Measurements from ENCODE around the gene RANBP9. TPM values are rescaled to one million over a fixed set of nuclear protein-coding genes. Genes with fewer than 3 reads are reported as not detected.

Gene RANBP9
- total and polyA plus RNA-seq, 2 experiments from 2014 or later, result 12.1 to 31.8 TPM

- no peak for DNase-seq (ENCODE audit: low spot score)
- Histone ChIP-seq H3K4me2 (no peak overlapping the region), H3F3A (replicated peaks; ENCODE audit: low read depth) (peaks cover 10% of the 10 kb centered on the region), H3K27ac (ENCODE audit: low read depth) (peak overlapping the region; percentile 99), H3K79me2 (replicated peaks; ENCODE audit: insufficient read depth) (peaks cover 18% of the 10 kb centered on the region), H3K9me2 (ENCODE audit: insufficient read depth) (no peaks in the 10 kb centered on the region), H4K20me1 (replicated peaks; ENCODE audit: insufficient read depth) (no peaks in the 10 kb centered on the region), H3K27me3 (ENCODE audit: insufficient read depth) (no peaks in the 10 kb centered on the region), H3K4me1 (ENCODE audit: insufficient read depth) (peaks cover 13% of the 10 kb centered on the region), H3K4me3 (no peak overlapping the region), H3K36me3 (ENCODE audit: insufficient read depth) (no peaks in the 10 kb centered on the region), H2AFZ (no peak overlapping the region)
- no peak for TF ChIP-seq STAT1 (IDR thresholded peaks at IDR 0.05; ENCODE audit: unreplicated experiment)
- no peak for TF ChIP-seq EZH2 (IDR thresholded peaks at IDR 0.05; ENCODE audit: low read depth, unreplicated experiment)
- TF ChIP-seq ETS1 (IDR thresholded peaks at IDR 0.05), result no peak
- no peak for TF ChIP-seq POLR2AphosphoS5 (IDR thresholded peaks at IDR 0.05; ENCODE audit: low read depth)
- TF ChIP-seq ZNF331 (CRISPR knock-in tag; IDR thresholded peaks at IDR 0.05; ENCODE audit: low read depth), result no peak
- no peak for TF ChIP-seq CTCF (conservative IDR thresholded peaks at IDR 0.05; ENCODE audit: low read depth in 2 of 2)
- TF ChIP-seq JUNB (IDR thresholded peaks at IDR 0.05; ENCODE audit: unreplicated experiment), result no peak
- no peak for TF ChIP-seq REST (IDR thresholded peaks at IDR 0.05; ENCODE audit: unreplicated experiment)
- no peak for TF ChIP-seq EZH2phosphoT487 (IDR thresholded peaks at IDR 0.05; ENCODE audit: unreplicated experiment)
- no peak for TF ChIP-seq CREB1 (CRISPR knock-in tag; IDR thresholded peaks at IDR 0.05; ENCODE audit: low read depth)
- TF ChIP-seq NANOG (IDR thresholded peaks at IDR 0.05; ENCODE audit: borderline replicate concordance), result no peak
- no peak for TF ChIP-seq ZNF114 (CRISPR knock-in tag; IDR thresholded peaks at IDR 0.05)
- no peak for TF ChIP-seq ZNF462 (CRISPR knock-in tag; IDR thresholded peaks at IDR 0.05)
- Mint-ChIP-seq H3K27ac (peak overlapping the region; percentile 79; the same call in 1 of the 2 replicates), H3K36me3 (ENCODE audit: low read depth) (no peaks in the 10 kb centered on the region; the same call in 2 of the 3 replicates), H3K27me3 (ENCODE audit: insufficient read depth, low read depth, poor library complexity) (peaks cover 12% of the 10 kb centered on the region), H3K9me3 (no peaks in the 10 kb centered on the region; the same call in 2 of the 3 replicates), H3K4me3 (no peak overlapping the region), H3K4me1 (peaks cover 28% of the 10 kb centered on the region)
- ATAC-seq, result no peak
These were observed 139.4 kb downstream of the RANBP9 start for GRCh38 chr6:13572240-13572639.
